Neutrophil (primary cell): Measurements from ENCODE around the gene HDAC7.
A peak's percentile ranks its signal among the peaks of the same experiment; 100 is the strongest.

ENCODE experiments used
- H3K27ac ChIP-seq: fragments of 200-600 bp; sonication (generic); 2 replicates; pipeline ENCODE4 v1.5.1; 2016; ENCODE audit warnings: mild to moderate bottlenecking, moderate library complexity
- H3K27me3 ChIP-seq: fragments of 200-600 bp; sonication (generic); 2 replicates; pipeline ENCODE4 v1.6.0; 2016; ENCODE audit warnings: mild to moderate bottlenecking
- H3K36me3 ChIP-seq: fragments of 200-600 bp; sonication (generic); 2 replicates; pipeline ENCODE4 v1.5.1; 2017
- H3K4me1 ChIP-seq, 2 experiments: fragments of 200-600 bp in 1 of 2; sonication (generic) in 1 of 2; 1 replicate in 1 of 2; 2 replicates in 1 of 2; pipeline versions ENCODE4 v1.5.1 to v1.6.1; 2013 to 2016; ENCODE audit warnings: low read depth in 1 of 2, low read length in 1 of 2, mild to moderate bottlenecking in 1 of 2, moderate library complexity in 1 of 2; ENCODE audit not compliant: control insufficient read depth in 1 of 2, insufficient read depth in 1 of 2
- H3K4me3 ChIP-seq, 2 experiments: fragments of 200-600 bp in 1 of 2; sonication (generic) in 1 of 2; 1 replicate in 1 of 2; 2 replicates in 1 of 2; pipeline ENCODE4 v1.5.1; 2013 to 2016; ENCODE audit warnings: low read depth in 1 of 2, low read length in 1 of 2, mild to moderate bottlenecking in 1 of 2, moderate library complexity in 1 of 2
- H3K9me3 ChIP-seq: fragments of 200-600 bp; sonication (generic); 2 replicates; pipeline ENCODE4 v1.5.1; 2016
- TF ChIP-seq, protein P1 (sequence below): fragments of 200-600 bp; sonication (generic); IDR thresholded peaks from 2 replicates; pipeline ENCODE4 v1.5.1; 2016; ENCODE audit warnings: antibody characterized with exemption

Gene HDAC7

DNA sequence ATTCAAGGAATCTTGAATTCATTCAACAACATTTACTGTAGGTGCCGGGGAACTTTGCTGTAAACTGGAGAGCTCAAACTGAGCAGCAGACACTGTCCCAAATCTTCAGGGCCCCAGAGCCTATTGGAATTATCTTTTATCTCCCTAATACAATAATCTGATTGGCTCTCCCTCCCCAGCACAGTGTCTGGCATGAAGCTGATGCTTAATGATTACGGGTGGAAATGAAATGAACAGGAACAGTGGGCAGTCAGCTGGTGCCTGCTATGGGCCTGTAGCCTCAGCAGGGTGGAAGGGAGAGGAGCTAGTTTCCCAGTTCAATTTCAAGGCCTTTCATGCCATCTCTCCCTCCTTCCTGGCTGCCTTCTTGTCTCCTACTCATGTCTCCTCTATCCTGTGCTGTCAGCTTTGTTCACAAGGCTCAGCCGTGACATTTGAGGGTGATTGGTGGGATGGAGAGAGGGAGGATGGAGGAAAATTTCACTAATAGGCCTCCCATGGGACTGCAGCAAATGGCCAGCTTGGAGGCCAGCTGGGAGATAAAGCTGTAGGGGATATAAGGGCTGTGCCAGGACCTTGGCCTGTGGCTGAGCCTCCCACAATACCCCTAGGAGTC is 56.7 kb downstream of the HDAC7 start:
- Histone ChIP-seq H3K4me3 (no peak overlapping the region), H3K27me3 (no peaks in the 10 kb centered on the region), H3K36me3 (no peaks in the 10 kb centered on the region), H3K9me3 (no peaks in the 10 kb centered on the region), H3K4me1 (peaks cover 37 to 43% of the 10 kb centered on the region in 2 experiments), H3K27ac (no peak overlapping the region)
- TF ChIP-seq, protein P1, sequence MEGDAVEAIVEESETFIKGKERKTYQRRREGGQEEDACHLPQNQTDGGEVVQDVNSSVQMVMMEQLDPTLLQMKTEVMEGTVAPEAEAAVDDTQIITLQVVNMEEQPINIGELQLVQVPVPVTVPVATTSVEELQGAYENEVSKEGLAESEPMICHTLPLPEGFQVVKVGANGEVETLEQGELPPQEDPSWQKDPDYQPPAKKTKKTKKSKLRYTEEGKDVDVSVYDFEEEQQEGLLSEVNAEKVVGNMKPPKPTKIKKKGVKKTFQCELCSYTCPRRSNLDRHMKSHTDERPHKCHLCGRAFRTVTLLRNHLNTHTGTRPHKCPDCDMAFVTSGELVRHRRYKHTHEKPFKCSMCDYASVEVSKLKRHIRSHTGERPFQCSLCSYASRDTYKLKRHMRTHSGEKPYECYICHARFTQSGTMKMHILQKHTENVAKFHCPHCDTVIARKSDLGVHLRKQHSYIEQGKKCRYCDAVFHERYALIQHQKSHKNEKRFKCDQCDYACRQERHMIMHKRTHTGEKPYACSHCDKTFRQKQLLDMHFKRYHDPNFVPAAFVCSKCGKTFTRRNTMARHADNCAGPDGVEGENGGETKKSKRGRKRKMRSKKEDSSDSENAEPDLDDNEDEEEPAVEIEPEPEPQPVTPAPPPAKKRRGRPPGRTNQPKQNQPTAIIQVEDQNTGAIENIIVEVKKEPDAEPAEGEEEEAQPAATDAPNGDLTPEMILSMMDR: no peak

DNA sequence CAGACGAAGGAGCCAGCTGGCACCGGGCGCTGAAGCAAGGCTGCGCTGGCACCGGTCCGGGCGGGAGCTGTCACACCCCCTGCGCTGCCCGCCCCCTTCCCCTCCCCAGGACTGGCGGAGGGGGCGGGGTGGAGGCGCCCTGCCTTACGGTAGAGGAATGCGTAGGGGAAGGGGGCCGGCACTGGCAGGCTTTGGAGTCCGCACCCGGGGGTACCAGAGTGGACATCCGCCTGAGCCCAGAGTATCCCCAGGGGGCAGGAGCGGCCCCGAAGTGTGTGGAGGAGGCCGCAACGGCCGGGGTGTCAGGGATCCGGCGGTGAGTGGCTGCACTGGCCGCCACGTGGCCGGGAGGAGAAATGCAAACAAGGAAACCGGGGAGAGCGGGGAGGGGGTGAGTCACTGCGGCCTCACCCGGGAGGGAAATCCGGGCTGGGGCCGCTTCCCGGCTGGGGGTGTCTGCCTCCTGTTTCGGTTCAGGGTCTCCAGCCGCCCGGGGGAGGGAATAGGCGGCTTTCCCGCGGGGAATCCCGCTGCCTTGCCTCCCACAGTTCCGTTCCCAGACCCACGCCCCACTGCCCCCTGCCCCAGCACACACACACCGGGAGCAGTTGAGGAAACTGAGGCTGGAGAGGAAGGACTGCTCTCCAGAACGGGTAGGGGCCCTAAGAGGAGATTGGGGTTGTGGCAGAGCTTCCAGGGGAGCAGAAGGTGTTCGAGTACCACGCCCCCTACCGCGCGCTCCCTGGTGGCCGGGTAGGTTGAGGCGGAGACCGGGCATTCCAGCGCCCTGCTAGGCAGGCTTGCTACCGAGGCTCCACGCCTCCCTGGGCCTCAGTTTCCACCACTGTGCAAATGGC is 60.6 kb downstream of the HDAC7 start, which contains the start of gene RAPGEF3:
Gene RAPGEF3 (minus strand): TSS at position 47 of the 857 bp plus-strand sequence. CDS start 324 bp downstream, outside the sequence.
- Histone ChIP-seq H3K9me3 (no peaks in the 10 kb centered on the region), H3K27me3 (no peaks in the 10 kb centered on the region), H3K36me3 (no peaks in the 10 kb centered on the region), H3K4me1 (peaks cover 28 to 34% of the 10 kb centered on the region in 2 experiments), H3K27ac (peak within 1 kb of the TSS; percentile 19), H3K4me3 (peak within 1 kb of the TSS; percentile 69 to 71)
- TF ChIP-seq, protein P1: peak; percentile 77

DNA sequence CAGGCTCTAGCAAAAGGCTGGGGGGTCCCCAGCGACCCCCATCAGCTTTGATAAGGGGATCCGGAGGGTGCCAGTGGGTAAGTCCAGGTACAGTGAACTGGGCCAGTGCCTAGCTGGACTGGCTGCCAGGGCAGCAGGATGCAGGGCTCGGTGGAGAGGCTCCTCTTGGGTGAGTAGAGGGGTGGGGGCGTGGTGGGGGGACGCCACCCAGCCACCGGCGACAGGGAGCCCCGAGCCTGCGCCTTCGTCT is 61.2 kb downstream of the HDAC7 start:
- peaks cover 26 to 34% of the 10 kb centered on the region in 2 experiments for H3K4me1 ChIP-seq
- H3K36me3 ChIP-seq: no peaks in the 10 kb centered on the region
- H3K27ac ChIP-seq: peak overlapping the region; percentile 19

DNA sequence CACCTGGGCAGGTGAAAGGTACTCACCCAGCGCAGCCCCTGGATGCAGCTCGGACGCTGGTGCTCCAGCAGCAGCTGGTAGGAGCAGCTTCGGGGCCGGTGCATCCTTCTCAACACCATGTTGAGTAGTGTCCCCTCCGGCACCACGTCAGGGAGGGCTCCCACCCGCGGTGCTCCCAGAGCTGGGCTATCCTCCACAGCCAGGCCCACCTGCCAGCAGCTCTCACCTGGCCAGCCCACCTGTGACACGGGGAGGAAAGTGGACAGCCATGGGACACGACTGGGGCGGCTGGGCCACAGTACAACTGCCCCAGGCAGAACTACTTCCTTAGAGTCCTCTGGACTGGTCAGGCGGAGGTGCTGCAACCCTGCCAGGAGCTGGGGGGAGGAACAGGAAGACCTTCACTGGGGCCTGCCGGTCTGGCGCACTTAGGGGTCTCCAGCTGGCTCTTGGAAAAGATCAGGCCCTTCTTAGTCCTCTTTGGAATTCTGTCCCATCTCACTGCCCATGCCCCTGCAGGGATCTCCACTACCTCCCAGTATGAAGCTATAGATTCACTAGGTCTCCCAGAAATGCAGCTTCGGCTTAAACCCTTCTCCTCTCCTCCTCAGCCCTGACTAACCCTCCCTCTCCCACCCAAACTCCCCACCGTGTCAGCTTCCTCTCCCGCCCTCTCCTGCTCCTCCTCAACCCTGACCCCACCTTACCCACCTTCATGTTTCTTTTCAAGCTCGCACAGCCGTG is 61.7 kb downstream of the HDAC7 start:
- peak overlapping the region; percentile 19 for H3K27ac ChIP-seq
- no peaks in the 10 kb centered on the region for H3K9me3 ChIP-seq
- TF ChIP-seq, protein P1: no peak
- H3K4me3 ChIP-seq: peak overlapping the region; percentile 69 to 71
- H3K4me1 ChIP-seq: peaks cover 28 to 35% of the 10 kb centered on the region in 2 experiments
- H3K36me3 ChIP-seq: no peaks in the 10 kb centered on the region
- H3K27me3 ChIP-seq: no peaks in the 10 kb centered on the region

More for the DNA sequence above, 61.2 kb downstream of the HDAC7 start:
- Histone ChIP-seq H3K4me3 (peak overlapping the region; percentile 69 to 71), H3K27me3 (no peaks in the 10 kb centered on the region), H3K9me3 (no peaks in the 10 kb centered on the region)
- TF ChIP-seq, protein P1: no peak

DNA sequence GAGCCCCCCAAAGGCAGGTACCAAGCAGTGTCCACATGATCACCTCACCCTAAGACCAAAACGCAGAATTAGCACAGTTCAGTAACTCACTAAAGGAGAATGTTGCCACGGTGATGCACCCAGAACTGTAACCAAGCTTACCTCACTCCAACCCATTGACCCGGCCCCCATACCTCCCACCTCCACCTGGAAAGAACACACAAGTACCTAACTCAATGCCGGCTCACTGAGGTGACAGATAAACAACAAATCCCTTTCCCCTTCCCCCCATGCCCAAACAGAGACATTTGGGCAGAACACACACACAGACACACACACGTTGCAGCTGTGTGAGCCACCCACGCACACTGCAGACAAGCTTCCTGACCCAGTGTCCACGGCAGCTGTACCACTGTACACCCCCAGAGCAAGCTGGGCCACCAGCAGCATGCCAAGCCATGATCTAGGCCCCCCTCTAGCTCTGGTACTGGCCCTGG is 62.3 kb downstream of the HDAC7 start:
- Histone ChIP-seq H3K4me1 (peaks cover 31 to 36% of the 10 kb centered on the region in 2 experiments), H3K27ac (no peak overlapping the region), H3K27me3 (no peaks in the 10 kb centered on the region), H3K36me3 (no peaks in the 10 kb centered on the region), H3K9me3 (no peaks in the 10 kb centered on the region), H3K4me3 (no peak overlapping the region)
- TF ChIP-seq, protein P1: no peak
